K562 (cell line): ENCODE measurements around the gene GABRD. TPM values are rescaled to one million over a fixed set of nuclear protein-coding genes. Genes with fewer than 3 reads are reported as not detected.
A peak's percentile ranks its signal among the peaks of the same experiment; 100 is the strongest.

Source experiments
- ATAC-seq: fragments of 200-7000 bp; cut with Tn5 transposase; 3 replicates; pipeline ENCODE4 v1.9.1; 2020; ENCODE audit warnings: moderate library complexity
- BruUV-seq: library from RNA; stranded (reverse); fragments of 400-500 nt; replicated peaks from 2 replicates; lab custom pipeline; 2021; lab: Mats Ljungman, UMichigan
- CTCF ChIA-PET: fragments of 300-600 bp; formaldehyde crosslinking; extraction: SDS; loops from one replicate; lab custom pipeline; 2021; ENCODE audit warnings: low intra/inter-chr PET ratio; lab: Yijun Ruan, JAX
- POLR2A ChIA-PET: fragments of 300-600, 350-650 bp; sonication (Branson Sonifier 250); formaldehyde crosslinking; extraction: SDS; loops from one replicate; lab custom pipeline; 2021; ENCODE audit warnings: antibody characterized with exemption, inconsistent platforms; lab: Yijun Ruan, JAX
- DNase-seq, 4 experiments: peaks; one replicate each; pipeline versions ENCODE4 v3.0.0 to v3.0.0-alpha.2; 2011 to 2018; ENCODE audit warnings: low spot score in 3 of 4, mixed read lengths in 3 of 4; ENCODE audit errors: extremely low read depth in 1 of 4
- FAIRE-seq: peaks from 2 replicates; lab custom pipeline; 2011; peaks lifted over from hg19 to GRCh38; lab: Jason Lieb, UNC
- H2AFZ ChIP-seq: 2 replicates; pipeline ENCODE4 v1.6.0; 2011; ENCODE audit warnings: low read depth, low read length, control low read depth, inconsistent platforms
- H3K27ac ChIP-seq: fragments of 200-600 bp; 3 replicates; pipeline ENCODE4 v1.8.0; 2011; ENCODE audit warnings: low read depth, mild to moderate bottlenecking, control low read depth, inconsistent platforms, low read length, moderate library complexity, mixed read lengths; ENCODE audit errors: extremely low read depth
- H3K27me3 ChIP-seq, 2 experiments: fragments of 300-600 bp in 1 of 2; 2 replicates in 1 of 2; 3 replicates in 1 of 2; pipeline versions ENCODE4 v1.6.0 to v1.8.0; 2011; ENCODE audit warnings: inconsistent platforms in 2 of 2, low read length in 2 of 2, mild to moderate bottlenecking in 1 of 2, mixed read lengths in 1 of 2, moderate library complexity in 1 of 2; ENCODE audit not compliant: control insufficient read depth in 2 of 2, insufficient read depth in 2 of 2
- H3K36me3 ChIP-seq: fragments of 300-600 bp; 3 replicates; pipeline ENCODE4 v1.8.0; 2011; ENCODE audit warnings: mild to moderate bottlenecking, low read length, inconsistent platforms; ENCODE audit not compliant: control insufficient read depth, insufficient read depth
- H3K4me1 ChIP-seq, 2 experiments: fragments of 200-600 bp in 1 of 2; replicated peaks in 1 of 2; 2 replicates in 1 of 2; 3 replicates in 1 of 2; pipeline versions ENCODE4 v1.5.1 to v1.8.0; 2011; ENCODE audit warnings: inconsistent platforms in 2 of 2, low read length in 2 of 2, mild to moderate bottlenecking in 1 of 2, mixed read lengths in 1 of 2, moderate library complexity in 1 of 2; ENCODE audit not compliant: control insufficient read depth in 2 of 2, insufficient read depth in 2 of 2
- H3K4me2 ChIP-seq: 2 replicates; pipeline ENCODE4 v1.6.1; 2011; ENCODE audit warnings: low read length, control low read depth, inconsistent platforms, mixed read lengths; ENCODE audit not compliant: insufficient read depth
- H3K4me3 ChIP-seq: fragments of 200-600 bp; sonication (generic), shearing (Covaris generic); 2 replicates; pipeline ENCODE4 v1.5.1; 2016; ENCODE audit warnings: control low read depth, inconsistent platforms
- H3K79me2 ChIP-seq: fragments of 200-600 bp; 3 replicates; pipeline ENCODE4 v1.8.0; 2011; ENCODE audit warnings: low read length, inconsistent platforms; ENCODE audit not compliant: control insufficient read depth, insufficient read depth
- H3K9ac ChIP-seq, 2 experiments: 2 replicates each; pipeline versions ENCODE4 v1.6.0 to v1.6.1; 2011; ENCODE audit warnings: low read depth in 2 of 2, low read length in 2 of 2, control low read depth in 1 of 2, inconsistent platforms in 1 of 2, mild to moderate bottlenecking in 1 of 2, mixed read lengths in 1 of 2; ENCODE audit not compliant: insufficient read depth in 1 of 2
- H3K9me1 ChIP-seq: one replicate; pipeline ENCODE4 v1.6.0; 2011; ENCODE audit warnings: inconsistent platforms, mild to moderate bottlenecking, low read length, moderate library complexity; ENCODE audit not compliant: control insufficient read depth, insufficient read depth
- H3K9me3 ChIP-seq: replicated peaks from 2 replicates; pipeline ENCODE4 v1.5.1; 2011; ENCODE audit warnings: low read depth, low read length, inconsistent platforms; ENCODE audit not compliant: control insufficient read depth, insufficient read depth
- H4K20me1 ChIP-seq: replicated peaks from 2 replicates; pipeline ENCODE4 v1.6.1; 2011; ENCODE audit warnings: low read length, inconsistent platforms, mixed read lengths; ENCODE audit not compliant: control insufficient read depth, insufficient read depth
- ARID2 ChIP-seq: fragments of 450-650 bp; IDR thresholded peaks from 2 replicates; pipeline ENCODE4 v1.6.1; 2017; ENCODE audit warnings: antibody characterized with exemption, mild to moderate bottlenecking
- BHLHE40 ChIP-seq: IDR thresholded peaks from 2 replicates; pipeline ENCODE4 v1.6.1; 2011; ENCODE audit warnings: low read length, improper control_type of control experiment
- BRD4 ChIP-seq: fragments of 200-600 bp; sonication (generic); IDR thresholded peaks from 2 replicates; pipeline ENCODE4 v1.6.1; 2017; ENCODE audit warnings: inconsistent platforms
- CGGBP1 ChIP-seq: fragments of 250-450 bp; sonication (Bioruptor Pico); IDR thresholded peaks from 2 replicates; pipeline ENCODE4 v1.9.0; 2021; ENCODE audit warnings: mild to moderate bottlenecking
- CREM ChIP-seq: IDR thresholded peaks from 2 replicates; pipeline ENCODE4 v1.6.1; 2014; ENCODE audit warnings: antibody characterized with exemption, low read depth
- JUND ChIP-seq, 2 experiments: IDR thresholded peaks; 2 replicates in 1 of 2; 3 replicates in 1 of 2; pipeline ENCODE4 v1.6.1; 2011; ENCODE audit warnings: borderline replicate concordance in 2 of 2, low read depth in 2 of 2, low read length in 2 of 2, improper control_type of control experiment in 1 of 2, missing biosample characterization in 1 of 2, missing genetic modification characterization in 1 of 2, missing genetic modification reagents in 1 of 2
- KAT2B ChIP-seq: IDR thresholded peaks from one replicate; pipeline ENCODE4 v1.6.1; 2012; ENCODE audit warnings: low read depth, mild to moderate bottlenecking, control low read depth, inconsistent platforms, low read length, moderate library complexity
- KDM5B ChIP-seq: fragments of 200-600 bp; sonication (generic); IDR thresholded peaks from 2 replicates; pipeline ENCODE4 v1.6.1; 2012; ENCODE audit warnings: low read depth, mild to moderate bottlenecking, moderate library complexity, low read length, control low read depth, inconsistent platforms; ENCODE audit not compliant: insufficient replicate concordance
- MTA1 ChIP-seq: fragments of 450-650 bp; IDR thresholded peaks from 2 replicates; pipeline ENCODE4 v1.6.1; 2017; ENCODE audit warnings: borderline replicate concordance
- MTA3 ChIP-seq: fragments of 450-650 bp; formaldehyde crosslinking; IDR thresholded peaks from 2 replicates; pipeline ENCODE4 v1.6.1; 2017; ENCODE audit warnings: mild to moderate bottlenecking, borderline replicate concordance
- NCOR1 ChIP-seq: fragments of 450-650 bp; IDR thresholded peaks from 2 replicates; pipeline ENCODE4 v1.6.1; 2016; ENCODE audit warnings: mild to moderate bottlenecking, moderate library complexity
- PHB2 ChIP-seq: fragments of 450-650 bp; IDR thresholded peaks from 2 replicates; pipeline ENCODE4 v1.6.1; 2017; ENCODE audit warnings: low read depth
- RBM14 ChIP-seq: fragments of 200-400 bp; formaldehyde crosslinking; IDR thresholded peaks from 2 replicates; pipeline ENCODE4 v1.6.1; 2018; ENCODE audit warnings: low read depth, mild to moderate bottlenecking, low read length, moderate library complexity, borderline replicate concordance; ENCODE audit not compliant: insufficient read depth
- RBM17 ChIP-seq: fragments of 200-400 bp; formaldehyde crosslinking; IDR thresholded peaks from 2 replicates; pipeline ENCODE4 v1.6.1; 2017; ENCODE audit warnings: low read depth, mild to moderate bottlenecking, low read length, borderline replicate concordance
- SMARCA4 ChIP-seq: fragments of 450-650 bp; IDR thresholded peaks from 2 replicates; pipeline ENCODE4 v1.6.1; 2016
- SPI1 ChIP-seq: IDR thresholded peaks from 2 replicates; pipeline ENCODE4 v1.6.1; 2011; ENCODE audit warnings: low read depth, low read length, control low read depth, borderline replicate concordance
- ZNF124 ChIP-seq: sonication (generic); formaldehyde crosslinking; IDR thresholded peaks from 2 replicates; pipeline ENCODE4 v1.8.1; 2022; ENCODE audit warnings: missing genetic modification reagents
- WGBS: fragments of 100-300 bp; shearing (Covaris generic); methylation state at CpG from one replicate; pipeline ENCODE4 v1.1.6; 2016; ENCODE audit warnings: low coverage, mixed read lengths; ENCODE audit not compliant: insufficient coverage; ENCODE audit errors: missing lambda C conversion rate; 5-methylcytosine and 5-hydroxymethylcytosine counted together
- in situ Hi-C: fragments of 300-500 bp; cut with MboI; formaldehyde crosslinking; loops from 4 replicates; pipeline ENCODE4 v1.15.0; 2018; ENCODE audit warnings: inconsistent platforms, mixed read lengths
- intact Hi-C: fragments of 100-400 bp; cut with micrococcal nuclease; formaldehyde crosslinking; loops from 2 replicates; pipeline ENCODE4 v1.14.2; 2022
- polyA plus RNA-seq, 8 experiments: library from polyadenylated mRNA; depleted of rRNA in 4 of 8; stranded (reverse) in 5 of 8; unstranded in 3 of 8; fragments of >200 nt; fragmentation: Nextera tagmentation in 2 of 8; fragmentation: Illumina TruSeq in 1 of 8; extraction: Ambion mirVana in 2 of 8; extraction: Trizol in 1 of 8; gene quantifications; 2 replicates each; pipeline versions ENCODE4 v1.2.1 to v1.2.3, GENCODE V29; 2011 to 2014; ENCODE audit warnings: inconsistent platforms in 1 of 8, missing spikeins in 1 of 8
- total RNA-seq, 7 experiments: library from RNA; depleted of rRNA in 6 of 7; stranded (reverse); fragments of >200 nt in 6 of 7; fragmentation: Illumina TruSeq in 2 of 7; extraction: Trizol in 2 of 7; gene quantifications; 2 replicates each; pipeline versions ENCODE4 v1.2.1 to v1.2.3, GENCODE V29; 2011 to 2021; ENCODE audit warnings: low replicate concordance in 1 of 7

Gene GABRD
- total and polyA plus RNA-seq, 9 of the 15 experiments (the other 6 are each of a cell fraction or from before 2014, with no cell fraction given): 0.07 TPM; not detected in 8

DNA sequence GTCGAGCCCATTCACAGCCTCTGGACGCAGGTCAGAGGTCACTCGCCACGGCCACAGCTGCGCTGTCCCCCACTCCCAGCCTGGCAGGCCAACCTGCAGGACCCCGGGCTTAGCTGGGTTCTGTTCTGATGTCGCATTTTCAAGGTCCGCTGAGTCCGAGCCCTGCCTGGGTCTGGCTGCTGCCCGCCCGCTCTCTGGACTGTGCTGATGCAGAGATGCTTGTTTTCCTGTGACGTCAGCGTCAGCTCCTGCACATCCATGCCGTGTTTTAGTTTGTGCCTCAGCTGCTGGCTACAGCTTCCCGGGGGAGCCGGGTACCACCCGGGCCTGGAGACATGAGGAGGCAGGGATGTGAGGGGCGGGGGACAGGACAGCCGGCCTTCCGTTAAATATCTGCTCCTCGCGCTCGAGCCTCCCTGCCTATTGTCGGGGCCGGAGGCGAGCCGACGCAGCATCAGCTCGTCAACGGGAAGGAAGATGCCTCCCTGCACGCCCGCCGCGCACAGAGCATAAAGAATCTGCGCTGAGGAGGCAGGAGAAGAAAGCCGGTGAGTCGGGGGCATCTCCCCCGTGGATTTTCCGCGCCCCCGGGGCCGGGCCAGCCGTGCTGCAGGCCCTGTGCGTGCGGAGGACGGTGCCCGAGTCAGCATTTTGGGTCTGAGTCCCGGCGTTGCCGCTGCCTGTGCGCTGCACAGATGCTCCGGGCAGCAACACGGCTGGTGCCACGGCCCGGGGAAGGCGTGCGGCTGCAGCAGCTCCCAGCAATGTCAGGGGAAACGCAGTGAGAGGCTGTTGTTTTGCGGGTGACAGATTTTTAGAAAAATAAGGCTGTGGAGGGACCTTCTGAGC is 54.5 kb downstream of the GABRD start (continued):
- TF ChIP-seq JUND (IDR thresholded peaks at IDR 0.05; ENCODE audit: borderline replicate concordance, low read depth, low read length) (peak; percentile 57; the same call in 1 of the 2 replicates), JUND (tag; IDR thresholded peaks at IDR 0.05; ENCODE audit: borderline replicate concordance, low read depth, low read length) (no peak)
- TF ChIP-seq, all 486 proteins: peak for 10

- TF ChIP-seq MTA1 (no peak), CREM (no peak), SMARCA4 (no peak), CGGBP1 (CRISPR knock-in tag) (no peak), RBM14 (no peak), MTA3 (no peak), BRD4 (no peak), KDM5B (no peak), BHLHE40 (no peak), ZNF124 (no peak), RBM17 (no peak), SPI1 (no peak), KAT2B (no peak), PHB2 (no peak), ARID2 (no peak), NCOR1 (no peak)
- Histone ChIP-seq H3K9me1 (no peaks in the 10 kb centered on the region), H3K79me2 (no peaks in the 10 kb centered on the region), H3K9ac (no peak overlapping the region), H4K20me1 (peaks cover 4% of the 10 kb centered on the region; the same call in 1 of the 2 replicates), H3K4me3 (no peak overlapping the region), H3K9me3 (peaks cover 6% of the 10 kb centered on the region; the same call in 1 of the 2 replicates), H3K36me3 (no peaks in the 10 kb centered on the region), H3K4me1 (peaks cover 0 to 30% of the 10 kb centered on the region in 2 experiments; a peak in 2 of 5 replicates), H2AFZ (no peak overlapping the region), H3K4me2 (no peak overlapping the region), H3K27ac (no peak overlapping the region), H3K27me3 (peaks cover 65 to 80% of the 10 kb centered on the region in 2 experiments)
- in situ Hi-C loops: no loop called here
- intact Hi-C loops: no loop called here
- POLR2A ChIA-PET: no interaction called here
- no peak for ATAC-seq
- CTCF ChIA-PET: no interaction called here
- no TSS peak for BruUV-seq
- no peak for FAIRE-seq
- WGBS: 4% methylated on average over 19 of the region's 19 CpGs
- no peak for DNase-seq
These were observed 55.3 kb downstream of the GABRD start for GRCh38 chr1:2074396-2074795.
